ENCODE data around the gene BAIAP2. TPM values are rescaled to one million over a fixed set of nuclear protein-coding genes. Genes with fewer than 3 reads are reported as not detected.

BAIAP2 gene
- total RNA-seq, 1 donor from 2014 or later: 6.8 TPM

DNA sequence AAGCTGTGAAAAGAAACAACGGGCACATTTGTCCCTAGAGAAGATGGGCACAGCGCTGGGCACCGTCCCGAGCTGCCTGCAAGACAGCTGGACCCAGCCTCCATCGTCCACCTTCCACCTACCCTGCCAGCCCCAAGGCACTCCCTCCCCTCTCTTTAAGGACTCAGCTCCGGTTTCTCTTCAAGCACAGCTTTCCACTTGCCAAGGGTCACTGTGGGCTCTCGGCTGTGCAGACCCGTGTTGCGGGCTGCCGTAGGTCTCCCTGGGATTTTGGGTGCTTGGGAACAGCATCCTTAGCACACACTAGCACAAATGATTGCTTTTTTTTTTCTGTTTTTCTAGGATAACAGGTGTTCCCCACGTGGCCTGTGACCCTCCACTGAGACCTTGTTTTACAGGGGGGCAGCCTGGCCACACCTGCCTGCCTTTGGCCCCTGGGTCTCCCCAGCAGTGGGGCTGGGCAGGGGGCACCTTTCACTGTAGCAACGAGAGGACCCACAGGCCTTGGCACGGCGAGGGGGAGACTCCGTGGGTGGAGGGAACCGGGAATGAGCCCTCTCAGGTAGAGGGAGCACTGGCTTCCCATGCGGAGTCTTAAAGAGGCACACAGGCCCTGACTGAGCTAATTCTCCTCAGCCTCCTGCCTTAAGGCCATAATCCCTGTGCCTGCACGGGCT, 41.9 kb upstream of the BAIAP2 start:
- peaks cover 29% of the 10 kb centered on the region for H3K36me3 Mint-ChIP-seq (ENCODE audit: low read depth)
- ATAC-seq (ENCODE audit: low read depth) (no peak), DNase-seq (no peak)
- intact Hi-C loops (cut with micrococcal nuclease): no loop called here
- POLR2A ChIA-PET: interaction anchor here (0.7 kb wide), 1 partner anchor 538 kb away, joined by 4 read pairs; no protein-coding TSS in a partner anchor
- peak overlapping the region; percentile 46 for H3K27ac Mint-ChIP-seq
- CTCF ChIA-PET: interaction anchor here (0.9 to 1.3 kb wide), 2 partner anchors 25 to 108 kb away, joined by 3 to 4 read pairs; no protein-coding TSS in a partner anchor
- peaks cover 29% of the 10 kb centered on the region for H3K4me1 Mint-ChIP-seq
- H3K27me3 Mint-ChIP-seq: no peaks in the 10 kb centered on the region
- TF ChIP-seq, protein P1, sequence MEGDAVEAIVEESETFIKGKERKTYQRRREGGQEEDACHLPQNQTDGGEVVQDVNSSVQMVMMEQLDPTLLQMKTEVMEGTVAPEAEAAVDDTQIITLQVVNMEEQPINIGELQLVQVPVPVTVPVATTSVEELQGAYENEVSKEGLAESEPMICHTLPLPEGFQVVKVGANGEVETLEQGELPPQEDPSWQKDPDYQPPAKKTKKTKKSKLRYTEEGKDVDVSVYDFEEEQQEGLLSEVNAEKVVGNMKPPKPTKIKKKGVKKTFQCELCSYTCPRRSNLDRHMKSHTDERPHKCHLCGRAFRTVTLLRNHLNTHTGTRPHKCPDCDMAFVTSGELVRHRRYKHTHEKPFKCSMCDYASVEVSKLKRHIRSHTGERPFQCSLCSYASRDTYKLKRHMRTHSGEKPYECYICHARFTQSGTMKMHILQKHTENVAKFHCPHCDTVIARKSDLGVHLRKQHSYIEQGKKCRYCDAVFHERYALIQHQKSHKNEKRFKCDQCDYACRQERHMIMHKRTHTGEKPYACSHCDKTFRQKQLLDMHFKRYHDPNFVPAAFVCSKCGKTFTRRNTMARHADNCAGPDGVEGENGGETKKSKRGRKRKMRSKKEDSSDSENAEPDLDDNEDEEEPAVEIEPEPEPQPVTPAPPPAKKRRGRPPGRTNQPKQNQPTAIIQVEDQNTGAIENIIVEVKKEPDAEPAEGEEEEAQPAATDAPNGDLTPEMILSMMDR (IDR thresholded peaks at IDR 0.05): no peak
- no peaks in the 10 kb centered on the region for H3K9me3 Mint-ChIP-seq
- H3K4me3 Mint-ChIP-seq: peak overlapping the region; percentile 76

- Mint-ChIP-seq H3K4me1 (peaks cover 17% of the 10 kb centered on the region), H3K27me3 (no peaks in the 10 kb centered on the region), H3K36me3 (ENCODE audit: low read depth) (peaks cover 44% of the 10 kb centered on the region), H3K9me3 (no peaks in the 10 kb centered on the region), H3K4me3 (no peak overlapping the region), H3K27ac (no peak overlapping the region)
- ChIA-PET POLR2A (interaction anchor here (0.6 kb wide), 1 partner anchor 25 kb away, joined by 5 read pairs; no protein-coding TSS in a partner anchor), CTCF (no interaction called here)
- ATAC-seq (ENCODE audit: low read depth) (no peak), DNase-seq (no peak)
- intact Hi-C loops (cut with micrococcal nuclease): no loop called here
- TF ChIP-seq, protein P1 (IDR thresholded peaks at IDR 0.05): no peak
These were observed 39.8 kb upstream of the BAIAP2 start for GRCh38 chr17:80995131-80995530.

GRCh38 chr17:80996422-80997305, 38.3 kb upstream of the BAIAP2 start:
- CTCF ChIA-PET: no interaction called here
- peaks cover 11% of the 10 kb centered on the region for H3K4me1 Mint-ChIP-seq

GRCh38 chr17:80997424-80998117, 37.4 kb upstream of the BAIAP2 start:
- POLR2A ChIA-PET: no interaction called here
- H3K27ac Mint-ChIP-seq: no peak overlapping the region

More at GRCh38 chr17:80996422-80997305, 38.3 kb upstream of the BAIAP2 start:
- Mint-ChIP-seq H3K27ac (no peak overlapping the region), H3K9me3 (no peaks in the 10 kb centered on the region), H3K36me3 (ENCODE audit: low read depth) (peaks cover 45% of the 10 kb centered on the region), H3K4me3 (no peak overlapping the region), H3K27me3 (peaks cover 3% of the 10 kb centered on the region)
- TF ChIP-seq, protein P1 (IDR thresholded peaks at IDR 0.05): no peak
- POLR2A ChIA-PET: no interaction called here
- intact Hi-C loops (cut with micrococcal nuclease): no loop called here
- ATAC-seq (ENCODE audit: low read depth) (no peak), DNase-seq (no peak)

More at GRCh38 chr17:80997424-80998117, 37.4 kb upstream of the BAIAP2 start:
- CTCF ChIA-PET: no interaction called here
- ATAC-seq (ENCODE audit: low read depth): no peak
- peaks cover 11% of the 10 kb centered on the region for H3K4me1 Mint-ChIP-seq
- H3K36me3 Mint-ChIP-seq (ENCODE audit: low read depth): peaks cover 45% of the 10 kb centered on the region
- H3K4me3 Mint-ChIP-seq: no peak overlapping the region
- peaks cover 4% of the 10 kb centered on the region for H3K27me3 Mint-ChIP-seq
- no peaks in the 10 kb centered on the region for H3K9me3 Mint-ChIP-seq
- TF ChIP-seq, protein P1 (IDR thresholded peaks at IDR 0.05): no peak
- DNase-seq: no peak
- intact Hi-C loops (cut with micrococcal nuclease): no loop called here

Data from activated B cell treated with CpG ODN at 0.5 μM for 24 hours (primary cell).